H9 (cell line): Measurements from ENCODE around the gene TMEM41B. TPM values are rescaled to one million over a fixed set of nuclear protein-coding genes. Genes with fewer than 3 reads are reported as not detected.

Experiments
- DNase-seq: peaks from one replicate; pipeline ENCODE4 v3.0.0-alpha.2; 2017
- H2AFZ ChIP-seq: one replicate; pipeline ENCODE4 v1.6.1; 2013; ENCODE audit warnings: mild to moderate bottlenecking, low read length, control low read depth, moderate library complexity
- H2AK5ac ChIP-seq: 2 replicates; pipeline ENCODE4 v1.6.1; 2013; ENCODE audit warnings: low read length, control low read depth, mixed read lengths; ENCODE audit not compliant: insufficient read length
- H2BK120ac ChIP-seq: one replicate; pipeline ENCODE4 v1.6.1; 2013; ENCODE audit warnings: low read depth, mild to moderate bottlenecking, low read length, control low read depth, inconsistent platforms; ENCODE audit not compliant: poor library complexity, severe bottlenecking
- H2BK12ac ChIP-seq: 2 replicates; pipeline ENCODE4 v1.6.1; 2013; ENCODE audit warnings: low read length, control low read depth, mixed read lengths, low read depth; ENCODE audit not compliant: insufficient read length
- H2BK15ac ChIP-seq: 2 replicates; pipeline ENCODE4 v1.6.1; 2013; ENCODE audit warnings: low read depth, low read length, control low read depth
- H2BK20ac ChIP-seq: one replicate; pipeline ENCODE4 v1.6.1; 2013; ENCODE audit warnings: low read depth, mild to moderate bottlenecking, low read length, control low read depth, inconsistent platforms; ENCODE audit not compliant: poor library complexity, severe bottlenecking
- H2BK5ac ChIP-seq: 2 replicates; pipeline ENCODE4 v1.6.1; 2013; ENCODE audit warnings: low read length, control low read depth, mixed read lengths; ENCODE audit not compliant: insufficient read length
- H3K14ac ChIP-seq: 2 replicates; pipeline ENCODE4 v1.6.1; 2013; ENCODE audit warnings: low read length, control low read depth; ENCODE audit not compliant: insufficient read depth
- H3K18ac ChIP-seq: 2 replicates; pipeline ENCODE4 v1.6.1; 2013; ENCODE audit warnings: low read depth, mild to moderate bottlenecking, mixed read lengths, low read length, control low read depth; ENCODE audit not compliant: insufficient read length
- H3K23ac ChIP-seq: 2 replicates; pipeline ENCODE4 v1.6.1; 2013; ENCODE audit warnings: low read length, control low read depth, mixed read lengths, low read depth; ENCODE audit not compliant: insufficient read length
- H3K23me2 ChIP-seq: 2 replicates; pipeline ENCODE4 v1.6.1; 2013; ENCODE audit warnings: low read depth, mild to moderate bottlenecking, mixed read lengths, low read length, control low read depth; ENCODE audit not compliant: insufficient read length, poor library complexity, severe bottlenecking
- H3K27ac ChIP-seq: 2 replicates; pipeline ENCODE4 v1.5.1; 2013; ENCODE audit warnings: low read length, control low read depth, mixed read lengths, low read depth; ENCODE audit not compliant: insufficient read length
- H3K27me3 ChIP-seq: 2 replicates; pipeline ENCODE4 v1.6.1; 2013; ENCODE audit warnings: low read length, control low read depth, inconsistent platforms; ENCODE audit not compliant: insufficient read depth
- H3K4ac ChIP-seq: 2 replicates; pipeline ENCODE4 v1.6.1; 2013; ENCODE audit warnings: low read depth, mild to moderate bottlenecking, control low read depth, inconsistent platforms, low read length, moderate library complexity
- H3K4me1 ChIP-seq: 2 replicates; pipeline ENCODE4 v1.6.1; 2013; ENCODE audit warnings: low read length, control low read depth, inconsistent platforms; ENCODE audit not compliant: insufficient read depth
- H3K4me2 ChIP-seq: 2 replicates; pipeline ENCODE4 v1.6.1; 2013; ENCODE audit warnings: low read length, control low read depth, mixed read lengths; ENCODE audit not compliant: insufficient read length, insufficient read depth
- H3K56ac ChIP-seq: 2 replicates; pipeline ENCODE4 v1.6.1; 2013; ENCODE audit warnings: low read depth, mild to moderate bottlenecking, mixed read lengths, low read length, control low read depth; ENCODE audit not compliant: insufficient read length
- H3K79me1 ChIP-seq: 2 replicates; pipeline ENCODE4 v1.6.1; 2013; ENCODE audit warnings: low read depth, mild to moderate bottlenecking, moderate library complexity, low read length, control low read depth, inconsistent platforms; ENCODE audit not compliant: insufficient read depth, poor library complexity, severe bottlenecking
- H3K79me2 ChIP-seq: 2 replicates; pipeline ENCODE4 v1.6.1; 2013; ENCODE audit warnings: low read length, control low read depth, inconsistent platforms; ENCODE audit not compliant: insufficient read depth
- H3K9ac ChIP-seq: 2 replicates; pipeline ENCODE4 v1.6.1; 2013; ENCODE audit warnings: low read length, control low read depth, mixed read lengths; ENCODE audit not compliant: insufficient read length; ENCODE audit errors: extremely low read depth
- H3K9me3 ChIP-seq: one replicate; pipeline ENCODE4 v1.6.1; 2013; ENCODE audit warnings: low read depth, low read length, inconsistent platforms; ENCODE audit not compliant: control insufficient read depth
- H3T11ph ChIP-seq: one replicate; pipeline ENCODE4 v1.6.1; 2013; ENCODE audit warnings: mild to moderate bottlenecking, low read length, control low read depth, inconsistent platforms
- H4K20me1 ChIP-seq: one replicate; pipeline ENCODE4 v1.6.1; 2013; ENCODE audit not compliant: control insufficient read depth, insufficient read length, insufficient read depth
- H4K5ac ChIP-seq: 2 replicates; pipeline ENCODE4 v1.6.1; 2013; ENCODE audit warnings: low read depth, mild to moderate bottlenecking, mixed read lengths, low read length, control low read depth; ENCODE audit not compliant: insufficient read length
- H4K8ac ChIP-seq: replicated peaks from 2 replicates; pipeline ENCODE4 v1.6.1; 2013; ENCODE audit warnings: low read length, control low read depth, mixed read lengths, low read depth; ENCODE audit not compliant: insufficient read length
- H4K91ac ChIP-seq: 2 replicates; pipeline ENCODE4 v1.6.1; 2013; ENCODE audit warnings: low read depth, mild to moderate bottlenecking, moderate library complexity, mixed read lengths, low read length, control low read depth; ENCODE audit not compliant: insufficient read length
- H3K27ac Mint-ChIP-seq, 3 experiments: 2 replicates in 2 of 3; 3 replicates in 1 of 3; pipeline ENCODE4 v1.8.0; 2020 to 2021; ENCODE audit warnings: mixed read lengths in 3 of 3, mild to moderate bottlenecking in 1 of 3, moderate library complexity in 1 of 3
- H3K27me3 Mint-ChIP-seq: 2 replicates; pipeline ENCODE4 v1.8.0; 2021; ENCODE audit warnings: low read depth, mild to moderate bottlenecking, moderate library complexity, mixed read lengths
- H3K36me3 Mint-ChIP-seq, 3 experiments: 2 replicates in 2 of 3; 3 replicates in 1 of 3; pipeline ENCODE4 v1.8.0; 2020 to 2021; ENCODE audit warnings: low read depth in 3 of 3, mixed read lengths in 3 of 3; ENCODE audit not compliant: insufficient read depth in 1 of 3
- H3K4me1 Mint-ChIP-seq, 2 experiments: 2 replicates each; pipeline ENCODE4 v1.8.0; 2020; ENCODE audit warnings: mixed read lengths in 2 of 2
- H3K4me3 Mint-ChIP-seq, 2 experiments: 2 replicates in 1 of 2; 3 replicates in 1 of 2; pipeline ENCODE4 v1.8.0; 2020 to 2021; ENCODE audit warnings: mild to moderate bottlenecking in 2 of 2, mixed read lengths in 2 of 2, moderate library complexity in 1 of 2
- H3K9me3 Mint-ChIP-seq, 2 experiments: 2 replicates in 1 of 2; 3 replicates in 1 of 2; pipeline ENCODE4 v1.8.0; 2020; ENCODE audit warnings: mild to moderate bottlenecking in 2 of 2, mixed read lengths in 2 of 2, moderate library complexity in 1 of 2
- WGBS: extraction: QIAGEN DNeasy Blood & Tissue Kit; methylation state at CpG from one replicate; pipeline ENCODE4 v1.1.7; 2013; ENCODE audit warnings: missing lambda C conversion rate, low lambda C conversion rate, mixed read lengths; ENCODE audit not compliant: insufficient read length; ENCODE audit errors: extremely low coverage; 5-methylcytosine and 5-hydroxymethylcytosine counted together
- total RNA-seq: library from RNA; stranded (reverse); gene quantifications from 2 replicates; pipeline ENCODE4 v1.2.1, GENCODE V29; 2021
- TF ChIP-seq, protein P1 (sequence below): fragments of 200-600 bp; sonication (generic); conservative IDR thresholded peaks from 3 replicates; pipeline ENCODE4 v1.8.0; 2021; ENCODE audit warnings: antibody characterized with exemption, mild to moderate bottlenecking

TMEM41B gene
- total RNA-seq, 1 experiment from 2014 or later, result 48.7 TPM

- no peak overlapping the region for H3K14ac ChIP-seq
- H4K5ac ChIP-seq, result no peak overlapping the region
- no peak overlapping the region for H2BK12ac ChIP-seq
- H2AFZ ChIP-seq, result no peak overlapping the region
- no peak overlapping the region for H3K56ac ChIP-seq
- Mint-ChIP-seq H3K4me1 (peaks cover 3% of the 10 kb centered on the region in 2 experiments), H3K4me3 (no peak overlapping the region), H3K9me3 (no peaks in the 10 kb centered on the region), H3K27ac (no peak overlapping the region), H3K36me3 (no peaks in the 10 kb centered on the region), H3K27me3 (no peaks in the 10 kb centered on the region; the same call in 1 of the 2 replicates)
- no peak overlapping the region for H3K23ac ChIP-seq
- no peak overlapping the region for H3K9ac ChIP-seq
- no peak overlapping the region for H2BK120ac ChIP-seq
- no peak overlapping the region for H3K18ac ChIP-seq
- no peak overlapping the region for H3K27ac ChIP-seq
- H3K79me1 ChIP-seq, result no peaks in the 10 kb centered on the region
- TF ChIP-seq, protein P1, sequence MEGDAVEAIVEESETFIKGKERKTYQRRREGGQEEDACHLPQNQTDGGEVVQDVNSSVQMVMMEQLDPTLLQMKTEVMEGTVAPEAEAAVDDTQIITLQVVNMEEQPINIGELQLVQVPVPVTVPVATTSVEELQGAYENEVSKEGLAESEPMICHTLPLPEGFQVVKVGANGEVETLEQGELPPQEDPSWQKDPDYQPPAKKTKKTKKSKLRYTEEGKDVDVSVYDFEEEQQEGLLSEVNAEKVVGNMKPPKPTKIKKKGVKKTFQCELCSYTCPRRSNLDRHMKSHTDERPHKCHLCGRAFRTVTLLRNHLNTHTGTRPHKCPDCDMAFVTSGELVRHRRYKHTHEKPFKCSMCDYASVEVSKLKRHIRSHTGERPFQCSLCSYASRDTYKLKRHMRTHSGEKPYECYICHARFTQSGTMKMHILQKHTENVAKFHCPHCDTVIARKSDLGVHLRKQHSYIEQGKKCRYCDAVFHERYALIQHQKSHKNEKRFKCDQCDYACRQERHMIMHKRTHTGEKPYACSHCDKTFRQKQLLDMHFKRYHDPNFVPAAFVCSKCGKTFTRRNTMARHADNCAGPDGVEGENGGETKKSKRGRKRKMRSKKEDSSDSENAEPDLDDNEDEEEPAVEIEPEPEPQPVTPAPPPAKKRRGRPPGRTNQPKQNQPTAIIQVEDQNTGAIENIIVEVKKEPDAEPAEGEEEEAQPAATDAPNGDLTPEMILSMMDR, result no peak
- no peaks in the 10 kb centered on the region; the same call in 1 of the 2 replicates for H3K4me1 ChIP-seq
- H3K79me2 ChIP-seq, result no peaks in the 10 kb centered on the region; the same call in 1 of the 2 replicates
- no peak for DNase-seq
- no peak overlapping the region for H2BK20ac ChIP-seq
- no peaks in the 10 kb centered on the region for H3K9me3 ChIP-seq
- WGBS, result no CpG with 5 or more reads among the region's 4 CpGs
- H3T11ph ChIP-seq, result no peak overlapping the region
- H2BK15ac ChIP-seq, result no peak overlapping the region
- no peaks in the 10 kb centered on the region for H4K20me1 ChIP-seq
- H3K4me2 ChIP-seq, result no peak overlapping the region
- H3K23me2 ChIP-seq, result no peaks in the 10 kb centered on the region
- no peak overlapping the region for H4K8ac ChIP-seq
- no peak overlapping the region for H4K91ac ChIP-seq
- no peak overlapping the region for H2BK5ac ChIP-seq
- H3K4ac ChIP-seq, result no peak overlapping the region
- H2AK5ac ChIP-seq, result no peak overlapping the region
- H3K27me3 ChIP-seq, result no peaks in the 10 kb centered on the region
Measured at GRCh38 chr11:9357041-9357440, 42.6 kb upstream of the TMEM41B start.
